GM21526 (cell line): ENCODE measurements around the gene FGFR2.

ENCODE experiments used
- ATAC-seq: cut with Tn5 transposase; IDR thresholded peaks from one replicate; pipeline ENCODE4 v1.9.1; 2021; ENCODE audit warnings: moderate library complexity; ENCODE audit not compliant: unreplicated experiment, low FRiP score

Gene FGFR2

DNA sequence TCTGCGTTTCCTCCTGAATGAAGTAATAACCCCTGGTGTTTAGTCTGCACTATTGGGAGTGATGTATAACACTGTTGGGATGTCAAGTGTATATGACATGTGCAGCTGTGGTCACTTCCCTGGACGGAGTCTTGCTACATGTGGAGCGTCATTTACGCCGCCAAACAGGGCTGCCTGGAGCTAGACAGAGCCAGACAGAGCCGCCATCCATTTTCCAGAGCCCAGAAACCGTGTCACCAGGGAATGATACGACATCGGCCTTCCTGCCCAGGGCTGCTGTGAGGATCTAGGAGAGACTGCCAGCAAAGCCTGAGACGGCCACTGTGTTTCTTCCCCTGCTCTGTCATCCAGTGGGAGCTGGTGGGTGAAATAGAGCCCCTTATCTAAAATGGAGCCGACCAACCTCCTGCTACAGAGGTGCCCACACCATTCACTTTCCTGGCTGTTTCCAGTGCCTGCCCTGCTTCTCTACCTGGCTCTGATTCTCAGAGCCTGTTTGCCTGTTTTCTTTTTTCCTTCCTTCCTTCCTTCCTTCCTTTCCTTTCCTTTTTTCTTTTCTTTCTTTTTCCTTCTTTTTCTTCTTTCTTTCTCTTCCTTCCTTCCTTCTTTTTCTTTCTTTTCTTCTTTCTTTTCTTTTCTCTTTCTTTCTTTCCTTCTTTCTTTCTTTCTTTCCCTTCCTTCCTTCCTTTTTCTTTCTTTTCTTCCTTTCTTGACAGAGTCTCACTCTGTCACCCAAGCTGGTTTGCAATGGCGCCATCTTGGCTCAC is 13.3 kb upstream of the FGFR2 start:
- no peak for ATAC-seq

DNA sequence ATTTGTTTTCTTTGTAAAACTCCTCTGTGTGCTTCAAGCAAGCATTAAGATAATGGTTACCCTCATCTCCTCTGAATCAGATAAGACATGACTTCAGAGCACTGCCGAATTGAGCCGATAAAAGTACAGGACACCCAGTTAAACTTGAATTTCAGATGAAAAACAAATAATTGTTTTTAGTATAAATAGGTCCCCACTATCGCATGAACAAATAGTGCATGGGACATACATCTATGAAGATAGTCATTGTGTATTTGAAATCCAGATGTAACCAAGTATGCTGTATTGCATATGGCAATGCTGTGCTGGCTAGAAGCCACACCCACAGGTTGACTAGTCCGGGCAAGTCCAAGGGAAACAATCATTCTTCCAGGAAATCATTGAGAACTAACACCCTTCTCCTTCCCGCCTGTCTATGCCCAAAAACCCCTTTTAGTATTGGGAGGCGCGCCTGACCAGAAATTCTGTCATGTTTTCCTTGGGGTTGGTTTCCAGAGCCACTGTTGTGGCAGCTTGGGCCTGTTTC is 12.6 kb upstream of the FGFR2 start:
- no peak for ATAC-seq

DNA sequence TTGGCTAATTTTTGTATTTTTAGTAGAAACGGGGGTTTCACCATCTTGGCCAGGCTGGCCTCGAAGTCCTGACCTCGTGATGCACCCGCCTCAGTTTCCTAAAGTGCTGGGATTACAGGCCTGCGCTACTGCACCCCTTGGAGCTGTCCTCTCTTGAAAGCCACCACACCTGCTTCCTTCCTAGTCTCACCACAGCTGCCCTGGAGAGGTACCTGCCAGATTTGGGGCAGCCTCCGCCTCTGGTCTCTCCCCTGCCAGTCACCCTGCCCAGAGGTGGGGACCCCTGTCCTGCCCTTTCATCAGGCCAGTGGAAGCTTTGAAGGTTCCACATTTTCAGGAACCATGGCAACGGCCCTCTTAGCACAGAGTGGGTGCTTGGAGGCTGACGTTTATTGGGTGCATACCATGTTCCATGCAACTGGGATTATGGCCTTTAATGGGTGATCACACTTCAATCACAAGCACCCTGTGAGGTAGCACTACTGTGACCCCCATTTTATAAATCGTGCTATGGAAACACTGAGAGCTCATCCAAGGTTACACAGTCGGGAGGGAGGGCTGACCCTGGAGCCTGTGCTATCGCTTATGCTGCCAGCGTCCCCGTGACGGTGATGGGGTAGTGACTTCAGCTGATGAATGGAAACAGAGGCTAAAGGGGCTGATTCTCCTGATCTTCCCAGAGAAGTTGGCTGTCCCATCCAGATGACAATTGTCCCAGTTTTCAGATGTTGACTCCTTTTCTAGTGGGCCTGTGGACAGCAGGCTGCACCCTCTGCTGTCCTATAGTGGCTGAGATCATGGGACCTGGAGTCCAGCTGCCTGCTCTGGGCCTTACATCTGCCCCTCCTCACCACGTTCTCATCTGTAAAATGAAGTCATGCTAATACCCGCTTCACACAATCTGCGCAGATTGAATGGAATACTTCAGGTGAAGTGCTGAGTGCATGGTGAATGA is 11.5 kb upstream of the FGFR2 start:
- no peak for ATAC-seq

DNA sequence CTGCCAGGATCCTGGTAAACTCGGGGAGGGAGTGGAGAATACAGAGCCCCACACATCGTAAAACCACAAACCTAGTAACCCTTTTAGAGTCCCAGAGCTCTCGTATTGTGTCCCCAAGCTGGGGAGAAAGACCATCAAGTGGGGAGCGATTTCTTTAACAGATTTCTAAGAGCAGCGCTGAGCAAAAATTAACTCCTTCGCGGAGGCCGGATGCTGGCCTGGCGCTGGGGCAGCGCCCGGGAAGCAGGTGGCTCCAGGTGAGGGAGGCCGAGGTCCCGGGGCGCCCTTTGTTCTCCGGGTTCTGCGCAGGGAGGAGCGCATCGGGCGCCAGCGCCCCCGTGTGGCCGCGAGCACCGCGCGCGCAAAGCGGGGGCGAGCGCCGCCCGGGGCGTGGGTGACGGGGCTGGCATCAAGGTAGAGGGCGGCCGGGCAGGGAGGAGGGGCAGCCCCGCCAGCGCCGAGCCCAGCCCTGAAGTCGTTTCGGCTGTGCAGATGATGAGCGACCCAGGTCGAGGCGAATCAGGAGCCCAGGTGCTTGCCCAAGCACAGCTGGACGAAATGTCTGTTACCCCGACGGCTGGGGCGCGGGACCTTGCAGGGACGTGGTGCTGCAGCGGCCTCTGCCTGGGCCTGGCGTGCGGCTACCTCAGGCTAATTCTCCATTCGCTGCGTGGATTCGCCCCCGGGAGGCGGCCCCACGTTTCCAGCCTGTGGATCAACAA is 10.4 kb upstream of the FGFR2 start:
- peak; percentile 85 for ATAC-seq

DNA sequence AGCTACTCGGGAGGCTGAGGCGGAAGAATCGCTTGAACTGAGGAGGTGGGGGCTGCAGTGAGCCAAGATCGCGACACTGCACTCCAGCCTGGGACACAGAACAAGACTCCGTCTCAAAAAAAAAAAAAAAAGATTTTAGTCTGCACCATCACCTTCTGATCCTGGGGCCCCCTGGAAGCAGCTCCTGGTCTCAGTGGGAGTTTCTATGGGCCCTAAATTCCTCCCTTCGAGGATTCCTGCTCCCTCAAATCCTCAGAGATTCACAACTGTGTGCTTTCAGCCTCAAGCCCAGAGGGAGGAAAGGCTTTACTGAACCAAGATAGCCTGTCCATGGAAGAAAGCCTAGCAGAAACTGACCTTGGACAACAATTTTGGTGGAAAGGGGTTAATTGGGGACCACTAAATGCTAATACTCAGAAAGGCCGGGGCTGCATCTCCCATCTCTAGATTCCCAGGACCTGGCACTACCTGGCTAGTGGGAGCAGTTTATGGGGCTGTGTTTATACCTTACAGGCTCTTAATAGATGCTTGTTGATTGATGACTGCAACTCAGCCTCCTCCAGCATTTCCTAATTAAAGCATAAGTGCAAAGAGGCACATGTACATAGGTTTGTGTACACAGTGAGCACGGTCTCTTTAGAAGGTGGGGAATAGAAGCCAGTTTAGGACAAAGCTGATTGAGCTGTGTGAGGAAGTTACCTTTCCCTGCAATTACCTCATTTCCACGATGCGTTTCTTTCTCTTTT is 9.2 kb upstream of the FGFR2 start:
- ATAC-seq: no peak

GRCh38 chr10:121605708-121606107 is 7.5 kb upstream of the FGFR2 start:
- no peak for ATAC-seq

GRCh38 chr10:121601458-121601857 is 3.2 kb upstream of the FGFR2 start:
- no peak for ATAC-seq

DNA sequence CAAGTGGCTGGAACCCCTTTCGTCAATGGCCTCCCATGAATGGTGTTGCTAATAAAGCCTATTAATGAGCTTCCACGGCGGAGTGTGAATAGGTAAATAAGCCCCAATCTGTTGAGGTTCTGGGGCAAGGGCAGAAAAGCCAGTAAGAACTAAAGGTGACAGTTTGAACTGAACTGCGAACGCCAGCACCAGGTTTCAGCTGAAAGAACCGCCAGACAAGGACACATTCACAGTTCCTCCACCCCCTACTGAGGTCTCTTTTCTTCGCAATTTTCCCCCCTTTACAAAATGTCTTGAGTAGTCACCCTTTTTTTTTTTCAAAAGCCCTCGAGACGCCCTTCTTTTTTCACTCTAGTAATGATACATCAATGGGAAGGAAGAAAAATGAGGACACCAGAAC is 2.4 kb upstream of the FGFR2 start:
- no peak for ATAC-seq

- ATAC-seq: no peak
Observed at GRCh38 chr10:121599947-121600346, 1.7 kb upstream of the FGFR2 start.

- ATAC-seq: peak; percentile 11
Observed at GRCh38 chr10:121597504-121598262, 561 bp downstream of the FGFR2 start.

DNA sequence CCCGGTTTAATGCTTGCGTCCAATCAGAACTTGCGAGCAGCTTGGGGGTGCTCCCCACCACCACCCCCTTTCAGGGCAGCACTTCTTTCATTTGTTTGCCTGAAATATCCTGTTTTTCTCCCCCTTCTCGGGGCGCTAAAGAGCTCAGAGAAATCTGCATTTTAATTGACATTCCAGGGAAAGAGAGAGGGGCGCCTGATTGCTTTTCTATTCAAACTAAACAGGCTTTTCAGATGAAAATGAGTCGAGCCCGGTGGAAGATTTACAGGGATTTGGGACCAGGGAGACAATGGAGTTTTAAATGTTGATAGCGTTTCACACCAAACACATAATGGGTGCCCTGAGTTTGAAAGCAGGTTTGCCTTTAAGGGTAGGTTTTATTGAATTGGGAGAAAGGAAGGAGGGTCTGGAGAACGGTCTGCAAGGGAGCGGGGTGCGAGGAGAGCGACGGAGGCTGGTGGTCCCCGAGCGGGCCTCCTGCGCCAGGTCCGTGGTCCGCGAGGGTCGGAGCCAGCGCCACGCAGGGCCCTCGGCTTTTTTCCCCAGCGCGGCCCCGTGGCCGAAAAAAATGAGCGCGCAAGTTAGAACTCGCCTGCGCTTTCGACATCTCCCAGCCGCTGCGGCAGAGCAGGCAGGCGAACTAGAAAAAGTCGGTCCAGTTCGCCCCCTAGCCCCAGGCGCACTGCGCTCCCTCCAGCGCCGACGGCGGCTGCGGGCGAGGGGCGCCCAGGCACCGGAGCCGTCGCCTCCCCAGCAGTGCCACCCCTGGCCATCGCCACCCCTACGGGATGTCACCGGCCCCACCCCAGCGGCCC is 1.3 kb downstream of the FGFR2 start:
- ATAC-seq: no peak

DNA sequence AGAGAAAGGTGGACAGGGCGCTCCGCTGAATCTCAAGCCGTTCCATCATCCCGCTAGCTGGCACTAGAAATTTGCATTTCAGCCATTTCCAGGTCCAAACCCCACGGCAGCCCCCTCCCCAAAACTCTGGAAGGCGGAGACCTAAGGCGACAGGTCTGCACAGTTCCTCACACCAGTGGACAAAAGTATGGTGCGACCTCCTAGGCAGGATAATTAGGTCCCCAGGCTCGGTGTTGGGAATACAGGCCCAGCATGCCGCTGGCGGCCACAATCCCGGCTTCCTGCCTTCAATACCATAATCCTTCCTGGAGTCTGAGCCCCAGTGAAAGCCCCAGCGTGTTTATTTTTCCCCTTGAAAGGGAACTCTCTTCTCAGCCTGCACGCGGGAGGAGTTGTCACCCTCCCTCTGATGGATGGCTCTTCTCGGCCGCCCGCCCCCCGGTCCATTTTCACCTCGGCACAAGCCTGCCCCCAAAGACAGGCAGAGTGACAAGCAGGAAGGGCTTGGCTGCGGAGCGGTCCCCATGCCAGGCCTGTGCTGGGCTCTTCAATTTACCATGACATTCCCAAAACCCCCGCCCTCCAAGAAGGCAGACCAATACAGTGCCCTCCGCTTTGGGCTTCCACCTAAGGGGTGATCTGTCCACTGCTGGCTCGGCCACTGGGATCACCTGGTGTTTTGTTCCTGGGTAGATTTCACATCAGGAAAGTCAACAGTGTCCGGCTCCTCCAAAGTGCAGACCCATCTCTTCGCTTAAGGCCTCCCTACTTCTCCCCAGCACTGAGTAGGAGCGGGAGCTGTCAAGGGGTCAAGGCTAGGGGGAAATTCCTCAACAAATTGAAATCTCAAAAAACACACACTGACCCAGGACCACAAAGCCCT is 2.2 kb downstream of the FGFR2 start:
- ATAC-seq: no peak

DNA sequence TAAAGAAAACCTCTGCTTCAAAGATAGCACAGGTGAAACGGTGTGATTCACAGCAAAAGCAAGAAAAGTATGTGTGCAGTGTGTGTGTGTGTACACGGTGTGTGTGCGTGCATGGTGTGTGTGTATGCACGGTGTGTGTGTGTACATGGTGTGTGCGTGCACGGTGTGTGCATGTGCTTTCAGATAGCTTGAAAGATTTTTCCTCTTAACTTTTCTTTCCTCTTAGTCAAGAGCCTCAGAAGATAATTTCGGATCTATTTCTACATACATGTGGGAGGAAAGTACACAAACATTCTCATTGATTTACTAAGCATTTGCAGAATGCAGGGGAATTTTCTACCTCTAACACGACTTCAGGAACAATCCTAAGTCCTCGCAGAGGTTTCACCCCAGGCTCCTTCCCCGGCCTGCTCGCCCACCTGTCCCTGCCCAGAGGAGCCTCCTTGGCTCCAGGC is 2.9 kb downstream of the FGFR2 start:
- no peak for ATAC-seq

DNA sequence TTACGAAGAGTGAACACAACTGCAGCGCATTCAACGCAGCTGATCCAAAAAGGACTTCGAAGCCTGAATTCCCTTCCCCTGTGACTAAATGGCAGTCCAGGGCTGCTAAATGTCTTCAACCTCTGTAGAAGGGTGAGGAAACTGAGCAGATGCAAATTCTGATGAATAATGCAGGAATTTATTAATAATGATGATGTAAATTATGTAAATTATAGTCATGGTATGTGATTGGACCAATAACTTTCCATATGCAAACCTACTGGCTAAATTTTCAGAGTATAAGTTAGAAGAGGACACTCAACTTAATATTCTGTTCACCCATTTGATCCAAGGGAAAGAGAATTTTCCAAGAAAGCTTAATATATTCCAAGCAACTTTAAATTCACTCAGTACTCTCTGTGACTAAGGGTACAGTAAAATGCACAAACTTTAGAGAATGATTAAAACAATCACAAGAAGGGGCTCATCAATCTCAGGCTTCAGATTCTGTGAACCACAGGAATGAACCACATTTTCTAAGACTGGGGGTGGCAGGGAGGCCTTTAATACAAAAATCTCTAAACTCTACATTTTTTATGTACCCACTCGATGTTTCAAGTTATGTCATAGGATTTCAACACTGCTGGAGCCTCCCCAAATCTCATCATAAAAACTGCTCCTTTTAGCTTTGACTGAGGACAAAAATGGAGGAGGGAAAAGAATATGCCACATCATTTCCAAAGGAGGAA is 3.5 kb downstream of the FGFR2 start:
- no peak for ATAC-seq

DNA sequence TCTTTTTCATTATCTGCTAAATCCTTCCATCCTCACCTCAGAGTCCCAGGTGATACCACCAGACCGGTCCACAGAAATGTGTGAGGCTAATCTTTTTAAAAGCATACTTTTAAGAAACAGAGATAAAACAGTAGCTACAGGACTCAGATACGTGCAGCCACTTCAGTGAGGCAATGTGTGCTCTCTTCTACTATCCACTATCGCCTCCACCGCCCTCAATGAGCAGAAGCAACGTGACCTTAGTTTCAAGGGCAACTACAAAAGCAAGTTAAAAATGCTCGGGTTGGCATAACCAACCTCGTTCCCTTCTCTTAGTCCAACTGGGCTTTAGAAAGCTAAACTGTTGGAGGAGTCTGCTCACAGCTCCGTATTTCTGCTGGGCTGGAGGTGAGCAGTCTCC is 4.2 kb downstream of the FGFR2 start:
- ATAC-seq: no peak

GRCh38 chr10:121593281-121594075 is 4.8 kb downstream of the FGFR2 start:
- ATAC-seq: no peak
